Prostate gland (tissue), 2 donors: ENCODE measurements around the gene PPP1R3E. TPM values are rescaled to one million over a fixed set of nuclear protein-coding genes. Genes with fewer than 3 reads are reported as not detected.

ENCODE experiments used
- DNase-seq: peaks from one replicate; pipeline ENCODE4 v3.0.0-alpha.2; 2019; ENCODE audit warnings: low spot score
- H3K27ac ChIP-seq, 2 donors: fragments of 200-600 bp; sonication (generic); 2 replicates each; pipeline ENCODE4 v1.5.1; 2017 to 2019
- H3K27me3 ChIP-seq: fragments of 200-600 bp; sonication (generic); replicated peaks from 2 replicates; pipeline ENCODE4 v1.5.1; 2019; ENCODE audit not compliant: insufficient read depth
- H3K36me3 ChIP-seq, 2 donors: fragments of 200-600 bp; sonication (generic); 1 replicate in 1 of 2; 2 replicates in 1 of 2; pipeline versions ENCODE4 v1.5.1 to v1.8.1; 2017 to 2019
- H3K4me1 ChIP-seq: fragments of 200-600 bp; sonication (generic); replicated peaks from 2 replicates; pipeline ENCODE4 v1.5.1; 2019
- H3K4me3 ChIP-seq, 2 donors: fragments of 200-600 bp; sonication (generic); 2 replicates each; pipeline ENCODE4 v1.5.1; 2017 to 2019
- H3K9me3 ChIP-seq: fragments of 200-600 bp; sonication (generic); 2 replicates; pipeline ENCODE4 v1.5.1; 2017
- CTCF ChIP-seq, 4 experiments: fragments of 200-600 bp in 2 of 4; fragments of 450-650 bp in 2 of 4; sonication (generic) in 2 of 4; IDR thresholded peaks; 1 replicate in 3 of 4; 2 replicates in 1 of 4; pipeline ENCODE4 v1.5.1; 2016 to 2019; ENCODE audit warnings: antibody characterized with exemption in 4 of 4, mild to moderate bottlenecking in 2 of 4, moderate library complexity in 2 of 4
- POLR2A ChIP-seq: fragments of 450-650 bp; IDR thresholded peaks from one replicate; pipeline ENCODE4 v1.6.1; 2016; ENCODE audit warnings: antibody characterized with exemption, mild to moderate bottlenecking
- POLR2AphosphoS5 ChIP-seq: sonication (generic); formaldehyde crosslinking; IDR thresholded peaks from one replicate; pipeline ENCODE4 v1.6.1; 2017; ENCODE audit warnings: antibody characterized with exemption
- WGBS: methylation state at CpG from one replicate; pipeline ENCODE4 v1.1.5; 2018; 5-methylcytosine and 5-hydroxymethylcytosine counted together
- intact Hi-C: fragments of 100-400 bp; cut with DNase I; formaldehyde crosslinking; loops from one replicate; pipeline ENCODE4 v1.14.2; 2022
- total RNA-seq, 2 donors: library from RNA; depleted of rRNA; stranded (reverse); fragments of >200 nt; gene quantifications; one replicate each; pipeline ENCODE4 v1.1.0, GENCODE V29; 2016

PPP1R3E gene
- total RNA-seq, 2 donors from 2014 or later, result 4.9 to 20.2 TPM

DNA sequence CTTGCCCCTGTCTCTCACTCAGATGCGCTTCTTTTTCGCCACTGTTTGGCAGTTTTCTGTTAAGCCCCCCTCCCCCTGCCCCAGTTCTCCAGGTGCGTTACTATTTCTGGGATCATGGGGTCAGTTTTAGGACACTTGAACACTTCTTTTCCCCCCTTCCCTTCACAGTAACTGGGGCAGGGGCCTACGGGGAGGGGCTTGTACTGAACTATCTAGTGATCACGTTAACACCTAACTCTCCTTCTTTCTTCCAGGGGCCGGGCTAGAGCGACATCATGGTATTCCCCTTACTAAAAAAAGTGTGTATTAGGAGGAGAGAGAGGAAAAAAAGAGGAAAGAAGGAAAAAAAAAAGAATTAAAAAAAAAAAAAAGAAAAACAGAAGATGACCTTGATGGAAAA is 22.3 kb upstream of the PPP1R3E start:
- no peaks in the 10 kb centered on the region for H3K9me3 ChIP-seq
- H3K4me1 ChIP-seq, result no peaks in the 10 kb centered on the region
- H3K27ac ChIP-seq, result no peak overlapping the region
- 81% methylated on average over 7 of the region's 7 CpGs for WGBS
- no peak for DNase-seq
- no peaks in the 10 kb centered on the region for H3K27me3 ChIP-seq
- H3K4me3 ChIP-seq, result no peak overlapping the region
- TF ChIP-seq POLR2A (no peak), POLR2AphosphoS5 (no peak), CTCF (IDR thresholded peaks at IDR 0.05) (no peak)
- H3K36me3 ChIP-seq, result peaks cover 0 to 7% of the 10 kb centered on the region in 2 donors
- intact Hi-C loops, result loop anchor here (5.0 to 10.0 kb wide), 2 partner anchors 142 to 240 kb away; partner anchors contain the start of genes AP1G2 and NGDN

- H3K4me1 ChIP-seq, result no peaks in the 10 kb centered on the region
- no peak for TF ChIP-seq CTCF (IDR thresholded peaks at IDR 0.05)
- TF ChIP-seq POLR2A, result no peak
- no peak for TF ChIP-seq POLR2AphosphoS5
- intact Hi-C loops, result loop anchor here (5.0 to 10.0 kb wide), 2 partner anchors 143 to 240 kb away; partner anchors contain the start of genes AP1G2 and NGDN
- H3K4me3 ChIP-seq, result no peak overlapping the region
- no peak for DNase-seq
- no peaks in the 10 kb centered on the region for H3K9me3 ChIP-seq
- H3K27ac ChIP-seq, result no peak overlapping the region
- H3K27me3 ChIP-seq, result no peaks in the 10 kb centered on the region
- H3K36me3 ChIP-seq, result peaks cover 0 to 7% of the 10 kb centered on the region in 2 donors
- 55% methylated on average over 2 of the region's 2 CpGs for WGBS
These were observed 21.8 kb upstream of the PPP1R3E start for GRCh38 chr14:23324455-23324846.

- intact Hi-C loops, result loop anchor here (5.0 to 10.0 kb wide), 2 partner anchors 143 to 241 kb away; partner anchors contain the start of genes AP1G2 and NGDN
- Histone ChIP-seq H3K27ac (no peak overlapping the region), H3K4me1 (no peaks in the 10 kb centered on the region), H3K27me3 (no peaks in the 10 kb centered on the region), H3K9me3 (no peaks in the 10 kb centered on the region), H3K4me3 (no peak overlapping the region), H3K36me3 (peaks cover 0 to 7% of the 10 kb centered on the region in 2 donors)
- TF ChIP-seq CTCF (IDR thresholded peaks at IDR 0.05) (no peak), POLR2AphosphoS5 (no peak), POLR2A (no peak)
- WGBS, result 82% methylated on average over 18 of the region's 18 CpGs
- no peak for DNase-seq
These were observed 21.3 kb upstream of the PPP1R3E start for GRCh38 chr14:23323838-23324454.

- peak overlapping the region; percentile 98 for H3K27ac ChIP-seq
- peak overlapping the region; percentile 96 to 98 for H3K4me3 ChIP-seq
- no peak for TF ChIP-seq POLR2AphosphoS5
- TF ChIP-seq POLR2A, result no peak
- TF ChIP-seq CTCF (IDR thresholded peaks at IDR 0.05), result no peak
- H3K4me1 ChIP-seq, result no peaks in the 10 kb centered on the region
- intact Hi-C loops, result loop anchor here (5.0 to 10.0 kb wide), 2 partner anchors 144 to 242 kb away; partner anchors contain the start of genes AP1G2 and NGDN
- DNase-seq, result no peak
- no peaks in the 10 kb centered on the region for H3K9me3 ChIP-seq
- WGBS, result 39% methylated on average over 10 of the region's 10 CpGs
- peaks cover 0 to 7% of the 10 kb centered on the region in 2 donors for H3K36me3 ChIP-seq
- no peaks in the 10 kb centered on the region for H3K27me3 ChIP-seq
These were observed 20.2 kb upstream of the PPP1R3E start for GRCh38 chr14:23322568-23323517.
